Esophagus muscularis mucosa (tissue), 4 donors: Measurements from ENCODE around the gene SLC9A4. TPM values are rescaled to one million over a fixed set of nuclear protein-coding genes. Genes with fewer than 3 reads are reported as not detected.

Experiments
- DNase-seq: peaks from one replicate; pipeline ENCODE4 v3.0.0-alpha.2; 2017; ENCODE audit errors: extremely low spot score
- H3K27ac ChIP-seq, 4 donors: fragments of 200-600 bp; sonication (generic); replicated peaks in 1 of 4; 1 replicate in 3 of 4; 2 replicates in 1 of 4; pipeline ENCODE4 v1.5.1; 2016 to 2019; ENCODE audit warnings: mild to moderate bottlenecking in 1 of 4
- H3K27me3 ChIP-seq, 4 donors: fragments of 200-600 bp; sonication (generic); one replicate each; pipeline versions ENCODE4 v1.5.1 to v1.6.0; 2016 to 2019
- H3K36me3 ChIP-seq, 4 donors: fragments of 200-600 bp; sonication (generic); one replicate each; pipeline ENCODE4 v1.5.1; 2016 to 2019
- H3K4me1 ChIP-seq, 4 donors: fragments of 200-600 bp; sonication (generic); one replicate each; pipeline ENCODE4 v1.5.1; 2016 to 2019
- H3K4me3 ChIP-seq, 4 donors: fragments of 200-600 bp; sonication (generic); 1 replicate in 2 of 4; 2 replicates in 2 of 4; pipeline ENCODE4 v1.5.1; 2016 to 2019; ENCODE audit warnings: mild to moderate bottlenecking in 4 of 4, moderate library complexity in 1 of 4
- H3K9me3 ChIP-seq, 4 donors: fragments of 200-600 bp; sonication (generic); 1 replicate in 3 of 4; 2 replicates in 1 of 4; pipeline ENCODE4 v1.5.1; 2016 to 2019
- CTCF ChIP-seq, 3 experiments: fragments of 200-600 bp in 2 of 3; fragments of 450-650 bp in 1 of 3; sonication (generic) in 2 of 3; IDR thresholded peaks; one replicate each; pipeline ENCODE4 v1.5.1; 2017 to 2019; ENCODE audit warnings: antibody characterized with exemption in 3 of 3, mild to moderate bottlenecking in 2 of 3, moderate library complexity in 1 of 3
- EP300 ChIP-seq: sonication (generic); formaldehyde crosslinking; IDR thresholded peaks from one replicate; pipeline ENCODE4 v1.6.1; 2017; ENCODE audit warnings: antibody characterized with exemption
- POLR2A ChIP-seq: fragments of 450-650 bp; IDR thresholded peaks from one replicate; pipeline ENCODE4 v1.6.1; 2017; ENCODE audit warnings: antibody characterized with exemption, moderate library complexity, mild to moderate bottlenecking, low read depth
- POLR2AphosphoS5 ChIP-seq, 2 donors: sonication (generic); formaldehyde crosslinking; IDR thresholded peaks; one replicate each; pipeline ENCODE4 v1.6.1; 2017; ENCODE audit warnings: antibody characterized with exemption in 2 of 2
- WGBS: methylation state at CpG from one replicate; pipeline ENCODE4 v1.1.5; 2018; 5-methylcytosine and 5-hydroxymethylcytosine counted together
- intact Hi-C: fragments of 100-400 bp; cut with DNase I; formaldehyde crosslinking; loops from one replicate; pipeline ENCODE4 v1.15.1; 2023
- total RNA-seq, 4 donors: library from RNA; depleted of rRNA; stranded (reverse); fragments of >200 nt; gene quantifications; one replicate each; pipeline versions ENCODE4 v1.1.0 to v1.2.1, GENCODE V29; 2016

Gene SLC9A4
- total RNA-seq, 4 donors from 2014 or later: not detected

GRCh38 chr2:102487761-102488462 lies 14.9 kb downstream of the SLC9A4 start:
- 57% methylated on average over 8 of the region's 8 CpGs for WGBS
- intact Hi-C loops: no loop called here

GRCh38 chr2:102489646-102490045 lies 16.6 kb downstream of the SLC9A4 start:
- H3K4me1 ChIP-seq: no peaks in the 10 kb centered on the region
- no peaks in the 10 kb centered on the region for H3K9me3 ChIP-seq
- intact Hi-C loops: no loop called here
- no peak for TF ChIP-seq CTCF (IDR thresholded peaks at IDR 0.05)
- TF ChIP-seq POLR2A: no peak
- no peak for TF ChIP-seq POLR2AphosphoS5 (IDR thresholded peaks at IDR 0.05)
- no peak for TF ChIP-seq EP300
- no peak overlapping the region for H3K4me3 ChIP-seq
- H3K27ac ChIP-seq: no peak overlapping the region
- no peaks in the 10 kb centered on the region for H3K36me3 ChIP-seq
- 83% methylated on average over 1 of the region's 1 CpG for WGBS
- peak; percentile 72 for DNase-seq
- peaks cover 0 to 13% (median 0%) of the 10 kb centered on the region in 4 donors for H3K27me3 ChIP-seq

More at GRCh38 chr2:102487761-102488462, 14.9 kb downstream of the SLC9A4 start:
- DNase-seq: peak; percentile 75
- no peaks in the 10 kb centered on the region for H3K4me1 ChIP-seq
- H3K4me3 ChIP-seq: no peak overlapping the region
- H3K36me3 ChIP-seq: no peaks in the 10 kb centered on the region
- no peaks in the 10 kb centered on the region for H3K9me3 ChIP-seq
- no peak overlapping the region for H3K27ac ChIP-seq
- TF ChIP-seq POLR2A (no peak), POLR2AphosphoS5 (IDR thresholded peaks at IDR 0.05) (no peak), CTCF (IDR thresholded peaks at IDR 0.05) (no peak), EP300 (no peak)
- peaks cover 0 to 13% (median 0%) of the 10 kb centered on the region in 4 donors for H3K27me3 ChIP-seq

- Histone ChIP-seq H3K4me3 (no peak overlapping the region), H3K27ac (no peak overlapping the region), H3K9me3 (peaks cover 0 to 5% (median 0%) of the 10 kb centered on the region in 4 donors), H3K4me1 (no peaks in the 10 kb centered on the region), H3K36me3 (no peaks in the 10 kb centered on the region), H3K27me3 (no peaks in the 10 kb centered on the region)
- DNase-seq: peak; percentile 77
- intact Hi-C loops: no loop called here
- no peak for TF ChIP-seq POLR2A
- no peak for TF ChIP-seq CTCF (IDR thresholded peaks at IDR 0.05)
- no peak for TF ChIP-seq EP300
- TF ChIP-seq POLR2AphosphoS5 (IDR thresholded peaks at IDR 0.05): no peak
Measured at GRCh38 chr2:102492006-102492405, 19.0 kb downstream of the SLC9A4 start.

GRCh38 chr2:102494570-102494969 lies 21.5 kb downstream of the SLC9A4 start:
- no peaks in the 10 kb centered on the region for H3K27me3 ChIP-seq
- H3K27ac ChIP-seq: no peak overlapping the region
- DNase-seq: no peak
- TF ChIP-seq CTCF (IDR thresholded peaks at IDR 0.05): no peak
- TF ChIP-seq POLR2A: no peak
- no peak for TF ChIP-seq POLR2AphosphoS5 (IDR thresholded peaks at IDR 0.05)
- no peak for TF ChIP-seq EP300
- H3K9me3 ChIP-seq: peaks cover 0 to 5% (median 0%) of the 10 kb centered on the region in 4 donors
- intact Hi-C loops: no loop called here
- no peaks in the 10 kb centered on the region for H3K36me3 ChIP-seq
- H3K4me1 ChIP-seq: no peaks in the 10 kb centered on the region
- 82% methylated on average over 1 of the region's 1 CpG for WGBS
- no peak overlapping the region for H3K4me3 ChIP-seq
